Adrenal gland (tissue), 12 donors: Measurements from ENCODE around the gene KIAA2012. TPM values are rescaled to one million over a fixed set of nuclear protein-coding genes. Genes with fewer than 3 reads are reported as not detected.

Experiments
- DNase-seq, 7 donors: peaks; one replicate each; pipeline ENCODE4 v3.0.0-alpha.2; 2019 to 2020
- H3K27ac ChIP-seq, 5 donors: fragments of 200-600 bp; sonication (generic) in 4 of 5; 1 replicate in 3 of 5; 2 replicates in 2 of 5; pipeline versions ENCODE4 v1.5.1 to v1.8.0; 2016 to 2020; ENCODE audit warnings: mild to moderate bottlenecking in 1 of 5
- H3K27me3 ChIP-seq: fragments of 200-600 bp; 2 replicates; pipeline ENCODE4 v1.8.0; 2021
- H3K36me3 ChIP-seq, 2 donors: fragments of 200-600 bp; replicated peaks in 1 of 2; 1 replicate in 1 of 2; 2 replicates in 1 of 2; pipeline versions ENCODE4 v1.5.1 to v1.8.0; 2018 to 2022
- H3K4me1 ChIP-seq, 2 donors: fragments of 200-600 bp; replicated peaks in 1 of 2; 1 replicate in 1 of 2; 2 replicates in 1 of 2; pipeline versions ENCODE4 v1.5.1 to v1.8.0; 2018 to 2021
- H3K4me3 ChIP-seq, 4 donors: fragments of 200-600 bp; sonication (generic) in 3 of 4; one replicate each; pipeline ENCODE4 v1.5.1; 2016 to 2018
- H3K9me3 ChIP-seq, 3 donors: fragments of 200-600 bp; sonication (generic) in 1 of 3; replicated peaks in 1 of 3; 1 replicate in 2 of 3; 2 replicates in 1 of 3; pipeline versions ENCODE4 v1.5.1 to v1.8.0; 2016 to 2021
- POLR2A ChIP-seq, 2 donors: fragments of 450-650 bp; IDR thresholded peaks; one replicate each; pipeline ENCODE4 v1.6.1; 2017; ENCODE audit warnings: antibody characterized with exemption in 2 of 2, mild to moderate bottlenecking in 2 of 2, moderate library complexity in 1 of 2
- WGBS, 4 donors: extraction: QIAGEN DNeasy Blood & Tissue Kit in 2 of 4; methylation state at CpG; one replicate each; pipeline versions ENCODE4 v1.1.5 to v1.1.7; 2013 to 2017; 5-methylcytosine and 5-hydroxymethylcytosine counted together
- intact Hi-C, 2 donors: fragments of 100-400 bp; cut with DNase I; formaldehyde crosslinking; loops; one replicate each; pipeline versions ENCODE4 v1.14.1 to v1.15.0; 2022 to 2023
- polyA plus RNA-seq, 3 donors: library from polyadenylated mRNA; stranded (reverse); fragments of 200-250 nt in 2 of 3; fragments of 350-450 nt in 1 of 3; fragmentation: Illumina TruSeq in 1 of 3; extraction: RNeasy Lipid Tissue Mini Kit (QIAGEN cat#74804) in 1 of 3; gene quantifications; one replicate each; pipeline ENCODE4 v1.2.3, GENCODE V29; 2013 to 2014
- total RNA-seq, 9 donors: library from RNA; depleted of rRNA in 4 of 9; stranded (reverse); fragments of >200 nt in 4 of 9; fragments of 120-200 nt in 1 of 9; fragmentation: NEBNext Ultra II Directional in 1 of 9; extraction: Animal tissue kit (Norgen Biotek cat#: 25700) in 1 of 9; gene quantifications; one replicate each; pipeline versions ENCODE4 v1.1.0 to v1.2.4, GENCODE V29; 2013 to 2023
- TF ChIP-seq, protein P1 (sequence below), 6 experiments: fragments of 450-650 bp in 4 of 6; fragments of 200-600 bp in 2 of 6; sonication (generic) in 1 of 6; IDR thresholded peaks; 1 replicate in 5 of 6; 2 replicates in 1 of 6; pipeline versions ENCODE4 v1.5.1 to v1.8.0; 2016 to 2021; ENCODE audit warnings: antibody characterized with exemption in 6 of 6, mild to moderate bottlenecking in 2 of 6, moderate library complexity in 1 of 6
- donor health status: healthy with polysubstance abuse.
- donor health status: Bipolar disorder and iron deficiency.
- donor health status: DM: yes; HTN: yes; CAD: no.
- donor health status: DM: no; HTN: no; CAD: no.
- donor health status: DM: no; HTN: no; CAD: no.
- donor health status: DM: yes; HTN: yes; CAD: no.

Gene KIAA2012
- total and polyA plus RNA-seq, 12 donors = 0.09 to 0.16 (median 0.11) TPM; not detected in 9

DNA sequence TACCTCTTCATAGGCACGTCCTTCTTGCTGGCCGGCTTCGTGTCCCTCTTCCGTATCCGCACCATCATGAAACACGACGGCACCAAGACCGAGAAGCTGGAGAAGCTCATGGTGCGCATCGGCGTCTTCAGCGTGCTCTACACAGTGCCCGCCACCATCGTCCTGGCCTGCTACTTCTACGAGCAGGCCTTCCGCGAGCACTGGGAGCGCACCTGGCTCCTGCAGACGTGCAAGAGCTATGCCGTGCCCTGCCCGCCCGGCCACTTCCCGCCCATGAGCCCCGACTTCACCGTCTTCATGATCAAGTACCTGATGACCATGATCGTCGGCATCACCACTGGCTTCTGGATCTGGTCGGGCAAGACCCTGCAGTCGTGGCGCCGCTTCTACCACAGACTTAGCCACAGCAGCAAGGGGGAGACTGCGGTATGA, 37.1 kb upstream of the KIAA2012 start:
- DNase-seq = peak in 1 of 7 donors; percentile 11
- H3K4me3 ChIP-seq = peak overlapping the region in 1 of 4 donors; percentile 76
- H3K9me3 ChIP-seq = no peaks in the 10 kb centered on the region
- TF ChIP-seq, protein P1, sequence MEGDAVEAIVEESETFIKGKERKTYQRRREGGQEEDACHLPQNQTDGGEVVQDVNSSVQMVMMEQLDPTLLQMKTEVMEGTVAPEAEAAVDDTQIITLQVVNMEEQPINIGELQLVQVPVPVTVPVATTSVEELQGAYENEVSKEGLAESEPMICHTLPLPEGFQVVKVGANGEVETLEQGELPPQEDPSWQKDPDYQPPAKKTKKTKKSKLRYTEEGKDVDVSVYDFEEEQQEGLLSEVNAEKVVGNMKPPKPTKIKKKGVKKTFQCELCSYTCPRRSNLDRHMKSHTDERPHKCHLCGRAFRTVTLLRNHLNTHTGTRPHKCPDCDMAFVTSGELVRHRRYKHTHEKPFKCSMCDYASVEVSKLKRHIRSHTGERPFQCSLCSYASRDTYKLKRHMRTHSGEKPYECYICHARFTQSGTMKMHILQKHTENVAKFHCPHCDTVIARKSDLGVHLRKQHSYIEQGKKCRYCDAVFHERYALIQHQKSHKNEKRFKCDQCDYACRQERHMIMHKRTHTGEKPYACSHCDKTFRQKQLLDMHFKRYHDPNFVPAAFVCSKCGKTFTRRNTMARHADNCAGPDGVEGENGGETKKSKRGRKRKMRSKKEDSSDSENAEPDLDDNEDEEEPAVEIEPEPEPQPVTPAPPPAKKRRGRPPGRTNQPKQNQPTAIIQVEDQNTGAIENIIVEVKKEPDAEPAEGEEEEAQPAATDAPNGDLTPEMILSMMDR (IDR thresholded peaks at IDR 0.05) = no peak
- TF ChIP-seq POLR2A (IDR thresholded peaks at IDR 0.05) = no peak
- intact Hi-C loops = no loop called here
- H3K27me3 ChIP-seq = peaks cover 5% of the 10 kb centered on the region
- no peak overlapping the region for H3K27ac ChIP-seq
- H3K36me3 ChIP-seq = no peaks in the 10 kb centered on the region
- H3K4me1 ChIP-seq = peaks cover 8 to 26% of the 10 kb centered on the region in 2 donors
- WGBS, 4 donors = 74 to 85% (median 77%) methylated on average over 27 to 32 of the region's 32 CpGs

DNA sequence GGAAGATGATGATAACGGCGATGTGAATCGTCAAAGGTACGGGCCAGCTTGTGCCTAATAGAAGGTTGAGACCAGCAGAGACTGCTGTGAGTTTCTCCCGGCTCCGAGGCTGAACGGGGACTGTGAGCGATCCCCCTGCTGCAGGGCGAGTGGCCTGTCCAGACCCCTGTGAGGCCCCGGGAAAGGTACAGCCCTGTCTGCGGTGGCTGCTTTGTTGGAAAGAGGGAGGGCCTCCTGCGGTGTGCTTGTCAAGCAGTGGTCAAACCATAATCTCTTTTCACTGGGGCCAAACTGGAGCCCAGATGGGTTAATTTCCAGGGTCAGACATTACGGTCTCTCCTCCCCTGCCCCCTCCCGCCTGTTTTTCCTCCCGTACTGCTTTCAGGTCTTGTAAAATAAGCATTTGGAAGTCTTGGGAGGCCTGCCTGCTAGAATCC, 36.4 kb upstream of the KIAA2012 start:
- H3K27me3 ChIP-seq = peaks cover 5% of the 10 kb centered on the region
- DNase-seq = no peak
- no peaks in the 10 kb centered on the region for H3K9me3 ChIP-seq
- TF ChIP-seq, protein P1 (IDR thresholded peaks at IDR 0.05) = no peak
- no peak for TF ChIP-seq POLR2A (IDR thresholded peaks at IDR 0.05)
- WGBS, 4 donors = 64 to 82% (median 71%) methylated on average over 15 of the region's 15 CpGs
- intact Hi-C loops = no loop called here
- H3K36me3 ChIP-seq = no peaks in the 10 kb centered on the region
- peak overlapping the region in 1 of 4 donors; percentile 6 for H3K4me3 ChIP-seq
- peaks cover 8 to 26% of the 10 kb centered on the region in 2 donors for H3K4me1 ChIP-seq
- H3K27ac ChIP-seq = peak overlapping the region in 2 of 5 donors; percentile 20 to 28

DNA sequence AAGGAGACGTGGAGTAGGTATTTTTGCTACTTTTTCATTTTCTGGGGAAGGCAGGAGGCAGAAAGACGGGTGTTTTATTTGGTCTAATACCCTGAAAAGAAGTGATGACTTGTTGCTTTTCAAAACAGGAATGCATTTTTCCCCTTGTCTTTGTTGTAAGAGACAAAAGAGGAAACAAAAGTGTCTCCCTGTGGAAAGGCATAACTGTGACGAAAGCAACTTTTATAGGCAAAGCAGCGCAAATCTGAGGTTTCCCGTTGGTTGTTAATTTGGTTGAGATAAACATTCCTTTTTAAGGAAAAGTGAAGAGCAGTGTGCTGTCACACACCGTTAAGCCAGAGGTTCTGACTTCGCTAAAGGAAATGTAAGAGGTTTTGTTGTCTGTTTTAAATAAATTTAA, 36.0 kb upstream of the KIAA2012 start:
- Histone ChIP-seq H3K4me3 (no peak overlapping the region), H3K27me3 (peaks cover 5% of the 10 kb centered on the region), H3K27ac (peak overlapping the region in 1 of 5 donors; percentile 28), H3K9me3 (no peaks in the 10 kb centered on the region), H3K4me1 (peaks cover 8 to 26% of the 10 kb centered on the region in 2 donors), H3K36me3 (no peaks in the 10 kb centered on the region)
- TF ChIP-seq, protein P1 (IDR thresholded peaks at IDR 0.05) = no peak
- no peak for TF ChIP-seq POLR2A (IDR thresholded peaks at IDR 0.05)
- DNase-seq = no peak
- intact Hi-C loops = no loop called here
- WGBS, 4 donors = 65 to 76% (median 69%) methylated on average over 7 of the region's 7 CpGs

DNA sequence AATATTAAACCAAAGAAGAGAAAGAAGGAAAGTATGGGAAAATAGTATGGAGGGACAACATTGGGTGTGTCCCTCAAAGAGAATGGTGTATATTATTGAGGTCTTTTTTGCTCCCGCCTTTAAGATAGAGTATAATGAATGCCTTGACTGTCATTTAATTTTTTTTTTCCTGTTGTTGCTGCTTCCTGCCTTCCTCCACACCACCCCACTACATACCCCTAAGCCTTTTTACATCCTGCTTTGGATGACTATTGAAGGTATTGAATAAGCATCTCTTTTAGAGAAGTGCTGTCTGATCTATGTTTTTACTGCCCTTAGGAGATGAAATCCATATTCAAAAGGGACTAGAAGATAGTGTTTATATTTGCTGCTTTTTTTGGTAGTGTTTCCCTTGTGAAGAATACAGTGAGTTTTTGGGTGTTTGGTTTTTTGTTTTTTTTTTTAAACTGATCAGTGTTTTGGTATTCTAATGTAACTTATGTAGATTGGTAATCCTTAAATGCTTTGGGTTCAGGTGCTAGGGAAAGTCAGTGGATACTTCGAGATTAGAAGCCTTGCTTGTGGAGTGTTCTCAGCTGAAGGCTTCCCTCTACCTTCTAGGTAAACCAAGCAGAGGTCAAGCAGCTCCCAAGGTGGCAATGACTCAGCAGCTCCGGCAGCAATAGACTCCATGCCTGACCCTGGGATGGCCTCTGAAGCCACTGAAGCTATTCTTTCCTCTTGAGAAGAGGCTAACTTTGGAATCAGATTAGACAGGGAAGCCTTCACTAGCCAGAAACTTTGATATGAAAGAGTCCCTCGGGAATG, 34.4 kb upstream of the KIAA2012 start:
- peak in 2 of 7 donors; percentile 20 to 26 for DNase-seq
- H3K4me3 ChIP-seq = no peak overlapping the region
- WGBS, 4 donors = 43 to 56% (median 48%) methylated on average over 4 of the region's 4 CpGs
- peaks cover 8 to 26% of the 10 kb centered on the region in 2 donors for H3K4me1 ChIP-seq
- TF ChIP-seq, protein P1 (IDR thresholded peaks at IDR 0.05) = no peak
- TF ChIP-seq POLR2A (IDR thresholded peaks at IDR 0.05) = no peak
- peaks cover 5% of the 10 kb centered on the region for H3K27me3 ChIP-seq
- no peaks in the 10 kb centered on the region for H3K9me3 ChIP-seq
- intact Hi-C loops = no loop called here
- no peaks in the 10 kb centered on the region for H3K36me3 ChIP-seq
- no peak overlapping the region for H3K27ac ChIP-seq
